Neural progenitor cell (in vitro differentiated cells): ENCODE results near the gene NFKBIE. TPM values are rescaled to one million over a fixed set of nuclear protein-coding genes. Genes with fewer than 3 reads are reported as not detected.

ENCODE experiments used
- DNase-seq: peaks from one replicate; pipeline ENCODE4 v3.0.0-alpha.2; 2016; ENCODE audit warnings: low spot score
- H2AFZ ChIP-seq: fragments of 200-600 bp; sonication (generic); replicated peaks from 2 replicates; pipeline ENCODE4 v1.6.1; 2016; ENCODE audit warnings: antibody characterized with exemption
- H3F3A ChIP-seq: fragments of 200-600 bp; sonication (generic); 2 replicates; pipeline ENCODE4 v1.6.1; 2016; ENCODE audit warnings: antibody characterized with exemption, low read depth
- H3K27ac ChIP-seq: fragments of 200-600 bp; sonication (generic); 2 replicates; pipeline ENCODE4 v1.5.1; 2016; ENCODE audit warnings: mild to moderate bottlenecking
- H3K27me3 ChIP-seq: fragments of 200-600 bp; sonication (generic); 2 replicates; pipeline ENCODE4 v1.6.1; 2016; ENCODE audit warnings: mild to moderate bottlenecking, moderate library complexity
- H3K36me3 ChIP-seq: fragments of 200-600 bp; sonication (generic); 2 replicates; pipeline ENCODE4 v1.5.1; 2016
- H3K4me1 ChIP-seq: fragments of 200-600 bp; sonication (generic); 2 replicates; pipeline ENCODE4 v1.6.1; 2016; ENCODE audit warnings: mixed run types
- H3K4me2 ChIP-seq: fragments of 200-600 bp; sonication (generic); 2 replicates; pipeline ENCODE4 v1.6.1; 2016
- H3K4me3 ChIP-seq: fragments of 200-600 bp; sonication (generic); 2 replicates; pipeline ENCODE4 v1.5.1; 2016
- H3K79me2 ChIP-seq: fragments of 200-600 bp; sonication (generic); 2 replicates; pipeline ENCODE4 v1.6.1; 2016; ENCODE audit warnings: low read depth
- H3K9ac ChIP-seq: fragments of 200-600 bp; sonication (generic); 2 replicates; pipeline ENCODE4 v1.6.1; 2016
- H3K9me3 ChIP-seq: fragments of 200-600 bp; sonication (generic); 2 replicates; pipeline ENCODE4 v1.5.1; 2016; ENCODE audit warnings: low read depth
- H4K20me1 ChIP-seq: fragments of 200-600 bp; sonication (generic); 2 replicates; pipeline ENCODE4 v1.6.1; 2016; ENCODE audit warnings: low read depth
- H3K27ac Mint-ChIP-seq: 3 replicates; pipeline ENCODE4 v1.8.0; 2021; ENCODE audit warnings: mixed read lengths
- H3K27me3 Mint-ChIP-seq: 2 replicates; pipeline ENCODE4 v1.8.0; 2022; ENCODE audit warnings: low read depth, mild to moderate bottlenecking, inconsistent platforms, moderate library complexity, mixed read lengths; ENCODE audit not compliant: insufficient read depth
- H3K36me3 Mint-ChIP-seq: 3 replicates; pipeline ENCODE4 v1.8.0; 2021; ENCODE audit warnings: mixed read lengths
- H3K4me1 Mint-ChIP-seq: 3 replicates; pipeline ENCODE4 v1.8.0; 2021; ENCODE audit warnings: mixed read lengths
- H3K4me3 Mint-ChIP-seq: 3 replicates; pipeline ENCODE4 v1.8.0; 2021; ENCODE audit warnings: mild to moderate bottlenecking, moderate library complexity, mixed read lengths
- H3K9me3 Mint-ChIP-seq: 3 replicates; pipeline ENCODE4 v1.8.0; 2020; ENCODE audit warnings: mixed read lengths
- EZH2 ChIP-seq: fragments of 200-600 bp; sonication (generic); IDR thresholded peaks from 2 replicates; pipeline ENCODE4 v1.6.1; 2017; ENCODE audit warnings: antibody characterized with exemption, mild to moderate bottlenecking, moderate library complexity
- EZH2phosphoT487 ChIP-seq: fragments of 200-600 bp; sonication (generic); IDR thresholded peaks from 2 replicates; pipeline ENCODE4 v1.6.1; 2017; ENCODE audit warnings: antibody characterized with exemption
- microRNA counts: library from miRNA; unstranded; fragments of <30 nt; microRNA quantifications from one replicate; lab custom pipeline; 2016
- small RNA-seq: library from RNA; depleted of rRNA; stranded (forward); fragments of <200 nt; gene quantifications from one replicate; pipeline ENCODE3, GENCODE V24; 2015
- total RNA-seq: library from RNA; depleted of rRNA; stranded (reverse); fragments of >200 nt; gene quantifications from 2 replicates; pipeline ENCODE4 v1.2.3, GENCODE V29; 2015; ENCODE audit warnings: low replicate concordance
- TF ChIP-seq, protein P1 (sequence below): fragments of 200-600 bp; sonication (generic); IDR thresholded peaks from 2 replicates; pipeline ENCODE4 v1.5.1; 2017; ENCODE audit warnings: antibody characterized with exemption, mild to moderate bottlenecking

NFKBIE gene
- total RNA-seq, 1 donor from 2014 or later = 5.1 TPM

DNA sequence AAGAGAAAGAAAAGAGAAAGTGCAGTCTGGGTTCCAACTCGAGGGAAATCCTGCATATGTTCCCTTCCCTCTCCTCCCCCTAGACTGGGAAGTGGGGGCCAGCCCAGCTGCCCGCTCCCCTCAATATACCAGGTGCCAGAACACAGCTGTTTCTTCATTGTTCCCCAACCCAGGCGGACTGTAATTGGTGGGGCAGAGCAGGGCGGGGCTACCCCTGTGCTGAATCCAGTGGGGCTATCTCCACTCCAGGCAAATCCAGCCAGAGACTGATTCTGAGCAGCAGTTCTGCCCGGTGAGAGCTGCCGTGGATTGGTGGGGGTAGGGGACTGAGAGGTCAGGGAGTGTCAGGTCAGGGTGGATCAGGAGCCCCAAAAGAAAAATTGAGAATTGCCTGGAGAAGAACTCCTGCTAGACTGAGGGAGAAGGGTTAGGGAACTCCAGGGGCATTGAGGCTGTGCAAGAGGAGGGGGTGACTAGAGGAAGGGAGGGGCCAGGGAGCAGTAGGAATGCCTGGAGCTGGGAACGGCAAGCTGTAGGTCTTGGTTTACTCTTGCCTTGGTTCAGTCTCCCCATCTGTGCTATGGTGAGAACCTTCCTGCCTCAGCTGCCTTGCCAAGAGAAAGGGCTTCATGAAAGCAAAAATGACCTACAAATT is 48.5 kb downstream of the NFKBIE start, which contains the start of gene MYMX:
Gene MYMX (plus strand): TSS at position 250 of the 655 bp plus-strand sequence. CDS start 546 bp downstream, outside the sequence.
- Histone ChIP-seq H3K79me2 (no peaks in the 10 kb centered on the region), H3K9me3 (no peaks in the 10 kb centered on the region), H3K27ac (no peak within 1 kb of the TSS), H3K4me1 (peaks cover 36% of the 10 kb centered on the region), H3K27me3 (peaks cover 13% of the 10 kb centered on the region), H3F3A (peaks cover 59% of the 10 kb centered on the region), H4K20me1 (no peaks in the 10 kb centered on the region), H3K4me3 (peak within 1 kb of the TSS; percentile 24), H3K36me3 (no peaks in the 10 kb centered on the region), H2AFZ (peak within 1 kb of the TSS; percentile 52), H3K4me2 (peak within 1 kb of the TSS; percentile 73), H3K9ac (no peak within 1 kb of the TSS)
- Mint-ChIP-seq H3K36me3 (peaks cover 3% of the 10 kb centered on the region), H3K27me3 (peaks cover 13% of the 10 kb centered on the region), H3K9me3 (no peaks in the 10 kb centered on the region), H3K4me3 (peak within 1 kb of the TSS; percentile 67), H3K27ac (no peak within 1 kb of the TSS), H3K4me1 (peaks cover 32% of the 10 kb centered on the region)
- no peak for TF ChIP-seq EZH2phosphoT487
- TF ChIP-seq, protein P1, sequence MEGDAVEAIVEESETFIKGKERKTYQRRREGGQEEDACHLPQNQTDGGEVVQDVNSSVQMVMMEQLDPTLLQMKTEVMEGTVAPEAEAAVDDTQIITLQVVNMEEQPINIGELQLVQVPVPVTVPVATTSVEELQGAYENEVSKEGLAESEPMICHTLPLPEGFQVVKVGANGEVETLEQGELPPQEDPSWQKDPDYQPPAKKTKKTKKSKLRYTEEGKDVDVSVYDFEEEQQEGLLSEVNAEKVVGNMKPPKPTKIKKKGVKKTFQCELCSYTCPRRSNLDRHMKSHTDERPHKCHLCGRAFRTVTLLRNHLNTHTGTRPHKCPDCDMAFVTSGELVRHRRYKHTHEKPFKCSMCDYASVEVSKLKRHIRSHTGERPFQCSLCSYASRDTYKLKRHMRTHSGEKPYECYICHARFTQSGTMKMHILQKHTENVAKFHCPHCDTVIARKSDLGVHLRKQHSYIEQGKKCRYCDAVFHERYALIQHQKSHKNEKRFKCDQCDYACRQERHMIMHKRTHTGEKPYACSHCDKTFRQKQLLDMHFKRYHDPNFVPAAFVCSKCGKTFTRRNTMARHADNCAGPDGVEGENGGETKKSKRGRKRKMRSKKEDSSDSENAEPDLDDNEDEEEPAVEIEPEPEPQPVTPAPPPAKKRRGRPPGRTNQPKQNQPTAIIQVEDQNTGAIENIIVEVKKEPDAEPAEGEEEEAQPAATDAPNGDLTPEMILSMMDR = no peak
- TF ChIP-seq EZH2 = no peak
- peak; percentile 77 for DNase-seq

DNA sequence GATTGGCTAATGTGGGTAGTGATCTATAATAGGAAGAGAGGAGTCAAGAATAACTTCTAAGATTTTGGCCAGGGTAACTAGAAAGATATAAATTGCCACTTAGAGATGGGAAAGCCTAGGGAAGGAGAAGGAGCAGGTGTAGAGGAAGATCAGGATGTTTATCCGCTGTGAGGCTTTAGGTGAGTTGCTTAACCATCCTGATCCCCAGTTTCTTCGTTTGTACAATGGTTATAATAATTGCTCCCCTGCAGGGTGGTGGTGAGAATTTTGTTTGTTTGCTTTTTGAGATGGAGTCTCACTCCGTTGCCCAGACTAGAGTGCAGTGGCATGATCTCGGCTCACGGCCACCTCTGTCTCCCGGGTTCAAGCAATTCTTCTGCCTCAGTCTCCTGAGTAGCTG is 51.0 kb downstream of the NFKBIE start:
- no peak overlapping the region for H3K27ac ChIP-seq
- no peak for DNase-seq
- H3K4me1 Mint-ChIP-seq = peaks cover 21% of the 10 kb centered on the region
- no peaks in the 10 kb centered on the region for H4K20me1 ChIP-seq
- H3K79me2 ChIP-seq = no peaks in the 10 kb centered on the region
- no peaks in the 10 kb centered on the region for H3K36me3 Mint-ChIP-seq
- no peak overlapping the region for H3K4me3 Mint-ChIP-seq
- H3F3A ChIP-seq = peaks cover 34% of the 10 kb centered on the region
- no peak overlapping the region for H2AFZ ChIP-seq
- H3K9me3 ChIP-seq = no peaks in the 10 kb centered on the region
- H3K4me2 ChIP-seq = no peak overlapping the region
- no peak overlapping the region for H3K27ac Mint-ChIP-seq
- H3K4me3 ChIP-seq = no peak overlapping the region
- peaks cover 29% of the 10 kb centered on the region for H3K4me1 ChIP-seq
- peaks cover 13% of the 10 kb centered on the region for H3K27me3 ChIP-seq
- peaks cover 14% of the 10 kb centered on the region for H3K27me3 Mint-ChIP-seq
- H3K36me3 ChIP-seq = no peaks in the 10 kb centered on the region
- TF ChIP-seq EZH2phosphoT487 = no peak
- TF ChIP-seq, protein P1 = no peak
- no peak for TF ChIP-seq EZH2
- no peak overlapping the region for H3K9ac ChIP-seq
- no peaks in the 10 kb centered on the region for H3K9me3 Mint-ChIP-seq

DNA sequence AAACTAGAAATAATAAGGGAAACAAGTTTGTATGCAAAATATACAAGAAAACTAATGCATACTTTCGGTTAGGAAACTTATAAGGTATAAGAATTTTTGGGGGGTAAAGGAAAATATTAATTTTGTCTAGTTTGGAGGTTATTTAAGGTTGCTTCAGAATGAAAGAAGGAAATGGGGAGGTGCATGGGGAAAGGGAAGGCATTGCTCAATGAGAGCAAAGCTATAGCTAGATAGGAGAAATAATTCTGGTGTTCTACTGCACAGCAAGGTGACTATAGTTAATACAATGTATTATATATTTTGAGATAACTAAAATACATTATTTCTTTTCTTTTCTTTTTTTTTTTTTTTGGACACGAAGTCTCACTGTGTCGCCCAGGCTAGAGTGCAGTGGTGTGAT is 54.1 kb downstream of the NFKBIE start:
- Histone ChIP-seq H2AFZ (no peak overlapping the region), H3F3A (peaks cover 28% of the 10 kb centered on the region), H3K36me3 (no peaks in the 10 kb centered on the region), H3K9me3 (no peaks in the 10 kb centered on the region), H3K79me2 (no peaks in the 10 kb centered on the region), H3K27me3 (no peaks in the 10 kb centered on the region), H3K4me3 (no peak overlapping the region), H3K27ac (no peak overlapping the region), H3K9ac (no peak overlapping the region), H3K4me2 (no peak overlapping the region), H4K20me1 (no peaks in the 10 kb centered on the region), H3K4me1 (peaks cover 13% of the 10 kb centered on the region)
- TF ChIP-seq, protein P1 = no peak
- TF ChIP-seq EZH2phosphoT487 (no peak), EZH2 (no peak)
- no peak overlapping the region for H3K4me3 Mint-ChIP-seq
- no peak overlapping the region for H3K27ac Mint-ChIP-seq
- peaks cover 8% of the 10 kb centered on the region for H3K27me3 Mint-ChIP-seq
- no peak for DNase-seq
- no peaks in the 10 kb centered on the region for H3K9me3 Mint-ChIP-seq
- no peaks in the 10 kb centered on the region for H3K36me3 Mint-ChIP-seq
- H3K4me1 Mint-ChIP-seq = peaks cover 13% of the 10 kb centered on the region

MicroRNAs encoded within 50 kb of the gene (microRNA counts, 767-probe panel; counts per million panel counts)
- microRNA hsa-miR-4647 (lab: Ali Mortazavi, UCI) = 460 counts per million, percentile 90 among the panel's probes with 10 or more counts

Small RNA genes lying within 50 kb of the gene (small RNA-seq; reads per million reads assigned to genes)
- gene RN7SL811P = not detected

Other genes with a start within 250 kb of the NFKBIE start
- 40.4 and 53.5 TPM in 2 replicates for gene MRPL14, start 138.1 kb downstream of the NFKBIE start, total RNA-seq
- gene TMEM63B, start 138.0 kb downstream of the NFKBIE start, total RNA-seq = 25.4 and 30.8 TPM in 2 replicates
- 0.40 and 0.49 TPM in 2 replicates for gene CAPN11, start 106.7 kb downstream of the NFKBIE start, total RNA-seq
- gene MYMX, start 48.6 kb downstream of the NFKBIE start, total RNA-seq = 0.54 and 1.5 TPM in 2 replicates
- 34.8 and 69.7 TPM in 2 replicates for gene SLC29A1, start 42.0 kb downstream of the NFKBIE start, total RNA-seq
- 1,851 and 2,068 TPM in 2 replicates for gene HSP90AB1, start 18.4 kb downstream of the NFKBIE start, total RNA-seq
- gene SLC35B2, start 8.0 kb downstream of the NFKBIE start, total RNA-seq = 33.9 and 47.0 TPM in 2 replicates
- gene TMEM151B, start 4.9 kb upstream of the NFKBIE start, total RNA-seq = 0.13 and 1.4 TPM in 2 replicates
- gene AARS2, start 47.8 kb upstream of the NFKBIE start, total RNA-seq = 16.1 and 29.3 TPM in 2 replicates
- 0.25 TPM in 1 of 2 replicates, not detected in the other for gene SPATS1, start 77.1 kb upstream of the NFKBIE start, total RNA-seq
- 37.9 and 53.6 TPM in 2 replicates for gene CDC5L, start 122.2 kb upstream of the NFKBIE start, total RNA-seq